Hepatocyte (in vitro differentiated cells): Measurements from ENCODE around the gene ANO7. TPM values are rescaled to one million over a fixed set of nuclear protein-coding genes. Genes with fewer than 3 reads are reported as not detected.

Source experiments
- DNase-seq: peaks from one replicate; pipeline ENCODE4 v3.0.0-alpha.2; 2016; ENCODE audit warnings: low spot score
- H2AFZ ChIP-seq: fragments of 200-600 bp; sonication (generic); 2 replicates; pipeline ENCODE4 v1.6.0; 2016; ENCODE audit warnings: antibody characterized with exemption, mild to moderate bottlenecking
- H3K27ac ChIP-seq: fragments of 200-600 bp; sonication (generic); 2 replicates; pipeline ENCODE4 v1.5.1; 2016; ENCODE audit warnings: mild to moderate bottlenecking
- H3K27me3 ChIP-seq: fragments of 200-600 bp; sonication (generic); 2 replicates; pipeline ENCODE4 v1.6.1; 2016
- H3K36me3 ChIP-seq: fragments of 200-600 bp; sonication (generic); replicated peaks from 2 replicates; pipeline ENCODE4 v1.5.1; 2016; ENCODE audit warnings: low read depth; ENCODE audit not compliant: insufficient read depth
- H3K4me1 ChIP-seq: fragments of 200-600 bp; sonication (generic); 2 replicates; pipeline ENCODE4 v1.5.1; 2016; ENCODE audit warnings: mild to moderate bottlenecking, moderate library complexity; ENCODE audit not compliant: insufficient read depth
- H3K4me2 ChIP-seq: fragments of 200-600 bp; sonication (generic); 2 replicates; pipeline ENCODE4 v1.6.0; 2016
- H3K4me3 ChIP-seq: fragments of 200-600 bp; sonication (generic); 2 replicates; pipeline ENCODE4 v1.5.1; 2016; ENCODE audit warnings: mild to moderate bottlenecking
- H3K79me2 ChIP-seq: fragments of 200-600 bp; sonication (generic); 2 replicates; pipeline ENCODE4 v1.6.0; 2017; ENCODE audit warnings: mild to moderate bottlenecking
- H3K9me2 ChIP-seq: fragments of 200-600 bp; sonication (generic); replicated peaks from 2 replicates; pipeline ENCODE4 v1.6.0; 2017; ENCODE audit warnings: mild to moderate bottlenecking; ENCODE audit not compliant: insufficient read depth
- H3K9me3 ChIP-seq: fragments of 200-600 bp; sonication (generic); 2 replicates; pipeline ENCODE4 v1.5.1; 2016; ENCODE audit warnings: low read depth, mild to moderate bottlenecking
- H4K20me1 ChIP-seq: fragments of 200-600 bp; sonication (generic); 2 replicates; pipeline ENCODE4 v1.6.0; 2016; ENCODE audit warnings: mild to moderate bottlenecking; ENCODE audit not compliant: insufficient read depth, poor library complexity, severe bottlenecking
- CTCF ChIP-seq: fragments of 200-600 bp; sonication (generic); IDR thresholded peaks from 2 replicates; pipeline ENCODE4 v1.5.1; 2016; ENCODE audit warnings: antibody characterized with exemption, mild to moderate bottlenecking; ENCODE audit not compliant: poor library complexity
- EZH2 ChIP-seq: fragments of 200-600 bp; sonication (generic); IDR thresholded peaks from 2 replicates; pipeline ENCODE4 v1.6.1; 2016; ENCODE audit warnings: antibody characterized with exemption, mild to moderate bottlenecking, borderline replicate concordance
- EZH2phosphoT487 ChIP-seq: fragments of 200-600 bp; sonication (generic); IDR thresholded peaks from one replicate; pipeline ENCODE4 v1.6.1; 2018; ENCODE audit warnings: antibody characterized with exemption, mild to moderate bottlenecking, low read depth, moderate library complexity; ENCODE audit not compliant: unreplicated experiment, severe bottlenecking
- WGBS: methylation state at CpG from one replicate; pipeline ENCODE4 v1.1.6; 2016; ENCODE audit warnings: low lambda C conversion rate; ENCODE audit errors: missing lambda C conversion rate; 5-methylcytosine and 5-hydroxymethylcytosine counted together
- polyA plus RNA-seq: library from polyadenylated mRNA; unstranded; fragments of >200 nt; fragmentation: Nextera tagmentation; extraction: Ambion mirVana; gene quantifications from 2 replicates; pipeline ENCODE4 v1.2.1, GENCODE V29; 2016
- total RNA-seq: library from RNA; depleted of rRNA; stranded (reverse); fragments of >200 nt; gene quantifications from 2 replicates; pipeline ENCODE4 v1.2.3, GENCODE V29; 2014

ANO7 gene
- total and polyA plus RNA-seq, 2 experiments from 2014 or later: 1.00 to 1.4 TPM

GRCh38 chr2:241255542-241256167 lies 67.2 kb downstream of the ANO7 start:
- no peak overlapping the region for H3K4me3 ChIP-seq
- H3K27me3 ChIP-seq: no peaks in the 10 kb centered on the region
- no peaks in the 10 kb centered on the region for H3K36me3 ChIP-seq
- H3K9me2 ChIP-seq: no peaks in the 10 kb centered on the region
- DNase-seq: no peak
- no peak for TF ChIP-seq CTCF
- H3K79me2 ChIP-seq: peaks cover 61% of the 10 kb centered on the region
- H3K4me2 ChIP-seq: no peak overlapping the region
- no peaks in the 10 kb centered on the region for H3K9me3 ChIP-seq
- H2AFZ ChIP-seq: no peak overlapping the region
- WGBS: 93% methylated on average over 13 of the region's 13 CpGs
- H4K20me1 ChIP-seq: peaks cover 61% of the 10 kb centered on the region
- no peaks in the 10 kb centered on the region for H3K4me1 ChIP-seq
- H3K27ac ChIP-seq: no peak overlapping the region

- Histone ChIP-seq H3K4me1 (no peaks in the 10 kb centered on the region), H3K36me3 (no peaks in the 10 kb centered on the region), H3K9me3 (no peaks in the 10 kb centered on the region), H2AFZ (no peak overlapping the region), H4K20me1 (peaks cover 66% of the 10 kb centered on the region), H3K4me2 (no peak overlapping the region), H3K9me2 (no peaks in the 10 kb centered on the region), H3K4me3 (no peak overlapping the region), H3K27ac (no peak overlapping the region), H3K27me3 (no peaks in the 10 kb centered on the region), H3K79me2 (peaks cover 62% of the 10 kb centered on the region)
- no peak for TF ChIP-seq CTCF
- WGBS: 95% methylated on average over 11 of the region's 11 CpGs
- DNase-seq: no peak
These were observed 67.7 kb downstream of the ANO7 start for GRCh38 chr2:241256168-241256545.

GRCh38 chr2:241257419-241258032 lies 69.0 kb downstream of the ANO7 start:
- H3K9me2 ChIP-seq: no peaks in the 10 kb centered on the region
- no peak overlapping the region for H3K4me3 ChIP-seq
- DNase-seq: no peak
- WGBS: 78% methylated on average over 11 of the region's 11 CpGs
- H3K4me2 ChIP-seq: no peak overlapping the region
- H3K27ac ChIP-seq: no peak overlapping the region
- H3K79me2 ChIP-seq: peaks cover 71% of the 10 kb centered on the region
- peaks cover 10% of the 10 kb centered on the region for H3K36me3 ChIP-seq
- H3K4me1 ChIP-seq: no peaks in the 10 kb centered on the region
- no peak overlapping the region for H2AFZ ChIP-seq
- H4K20me1 ChIP-seq: peaks cover 64% of the 10 kb centered on the region
- no peaks in the 10 kb centered on the region for H3K27me3 ChIP-seq
- no peaks in the 10 kb centered on the region for H3K9me3 ChIP-seq
- no peak for TF ChIP-seq EZH2
- peak; percentile 22 for TF ChIP-seq CTCF
- TF ChIP-seq EZH2phosphoT487: no peak
